CD4-positive, alpha-beta T cell treated with Interleukin-21 for 1 hour (primary cell): ENCODE data around the gene ASXL2.
"Not testable (repeated sequence)": the region's sequence is repeated elsewhere in the genome, so short reads cannot be mapped to it uniquely, and the experiment has no call there.

Experiments
- DNase-seq: peaks from one replicate; pipeline ENCODE4 v3.0.0-alpha.2; 2020

Gene ASXL2

GRCh38 chr2:25887624-25888242 is 9.4 kb upstream of the ASXL2 start:
- no peak for DNase-seq

DNA sequence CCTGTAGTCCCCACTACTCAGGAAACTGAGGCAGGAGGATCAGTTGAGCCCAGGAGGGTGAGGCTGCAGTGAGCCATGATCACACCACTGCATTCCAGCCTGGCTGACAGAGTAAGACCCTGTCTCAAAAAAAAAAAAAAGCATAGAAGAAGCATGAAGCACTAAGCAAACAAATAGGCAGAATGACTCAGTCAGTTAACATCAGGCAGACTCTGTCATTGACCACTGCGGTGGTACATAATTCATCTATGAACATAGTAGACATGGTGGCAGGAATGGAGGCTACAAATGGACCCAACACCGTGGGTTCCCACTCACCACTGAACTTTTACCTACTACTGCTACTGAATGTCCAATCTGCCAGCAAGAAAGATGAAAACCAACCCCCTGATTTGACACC is 7.6 kb upstream of the ASXL2 start:
- no peak for DNase-seq

GRCh38 chr2:25881764-25882163 is 3.5 kb upstream of the ASXL2 start:
- no peak for DNase-seq

DNA sequence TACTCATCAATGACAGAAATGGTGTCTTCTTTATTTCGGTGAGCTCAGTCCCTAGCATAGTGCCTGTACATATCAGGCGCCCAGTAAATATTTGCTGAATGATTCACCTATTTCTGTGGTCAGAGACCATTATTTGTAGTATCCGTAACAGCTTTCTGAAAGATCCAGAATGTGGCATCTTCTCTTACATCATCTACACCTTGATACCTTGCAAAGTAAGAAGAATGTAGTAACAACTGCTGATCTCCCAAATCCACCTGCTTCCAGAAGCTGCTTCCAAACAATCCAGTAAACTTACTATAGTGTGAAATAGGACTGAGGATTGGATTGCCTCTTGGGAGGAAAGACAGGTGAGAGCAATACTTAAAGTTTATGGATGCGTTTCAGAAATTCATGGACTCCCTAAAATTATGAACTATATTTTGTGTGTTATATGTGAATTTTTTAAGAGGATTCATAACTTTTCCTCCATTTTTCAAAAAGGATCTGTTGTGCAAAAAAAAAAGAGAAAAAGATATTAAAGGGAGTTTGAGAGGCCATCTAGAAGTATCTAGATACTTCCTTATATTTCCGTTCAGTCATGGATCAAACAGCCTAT is 945 bp upstream of the ASXL2 start:
- DNase-seq, result no peak

DNA sequence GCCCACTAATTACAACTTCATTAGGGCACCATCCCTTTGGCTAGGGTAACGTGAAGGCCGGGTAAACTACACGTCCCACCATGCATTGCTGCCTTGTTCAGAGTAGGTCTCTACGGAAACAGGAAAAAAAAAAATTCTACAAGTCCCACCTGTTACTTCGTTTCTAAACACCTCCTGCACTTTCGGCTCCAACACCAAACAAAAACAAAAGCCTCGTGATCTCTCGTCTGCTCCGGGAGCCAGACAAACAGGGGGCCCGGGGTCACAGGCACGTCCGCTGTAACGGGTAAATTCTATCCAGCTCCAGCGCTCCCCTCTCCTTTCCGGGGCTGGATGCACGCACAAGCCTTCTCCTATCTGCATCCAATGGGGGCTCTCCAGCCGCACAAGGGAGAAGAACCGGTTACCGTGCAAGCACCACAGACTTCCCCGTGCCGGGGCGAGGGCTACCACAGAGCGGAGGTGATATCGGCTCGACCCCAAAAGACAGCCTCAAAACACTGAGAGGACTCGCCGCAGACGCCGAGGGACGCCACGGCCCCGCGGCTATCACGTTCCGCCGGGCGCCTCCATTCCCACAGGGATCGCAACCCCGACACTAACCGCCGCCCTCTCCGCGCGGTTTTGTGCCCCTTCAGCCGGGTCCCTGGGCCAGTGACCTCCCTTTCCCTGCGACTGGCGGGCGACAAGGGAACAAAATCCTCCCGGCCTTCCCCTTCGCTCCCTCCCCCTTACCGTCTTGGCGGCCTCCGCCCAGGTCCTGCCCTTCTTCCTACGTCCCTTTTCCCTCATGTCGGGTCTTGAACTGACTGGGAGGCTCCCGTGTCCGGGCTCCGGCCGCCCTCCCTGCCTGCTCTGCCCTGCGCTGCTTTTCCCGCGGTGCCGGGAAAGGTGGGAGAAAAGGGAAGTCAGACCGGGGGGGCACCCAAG is 591 bp downstream of the ASXL2 start:
- peak; percentile 75 for DNase-seq

- no peak for DNase-seq
These were observed 6.2 kb downstream of the ASXL2 start for GRCh38 chr2:25872134-25872533.

GRCh38 chr2:25867396-25868003 is 10.8 kb downstream of the ASXL2 start:
- no peak for DNase-seq

- DNase-seq, result no peak
These were observed 21.9 kb downstream of the ASXL2 start for GRCh38 chr2:25856377-25856776.

- DNase-seq, result no peak
These were observed 23.2 kb downstream of the ASXL2 start for GRCh38 chr2:25855065-25855464.

GRCh38 chr2:25854613-25855012 is 23.7 kb downstream of the ASXL2 start:
- no peak for DNase-seq

DNA sequence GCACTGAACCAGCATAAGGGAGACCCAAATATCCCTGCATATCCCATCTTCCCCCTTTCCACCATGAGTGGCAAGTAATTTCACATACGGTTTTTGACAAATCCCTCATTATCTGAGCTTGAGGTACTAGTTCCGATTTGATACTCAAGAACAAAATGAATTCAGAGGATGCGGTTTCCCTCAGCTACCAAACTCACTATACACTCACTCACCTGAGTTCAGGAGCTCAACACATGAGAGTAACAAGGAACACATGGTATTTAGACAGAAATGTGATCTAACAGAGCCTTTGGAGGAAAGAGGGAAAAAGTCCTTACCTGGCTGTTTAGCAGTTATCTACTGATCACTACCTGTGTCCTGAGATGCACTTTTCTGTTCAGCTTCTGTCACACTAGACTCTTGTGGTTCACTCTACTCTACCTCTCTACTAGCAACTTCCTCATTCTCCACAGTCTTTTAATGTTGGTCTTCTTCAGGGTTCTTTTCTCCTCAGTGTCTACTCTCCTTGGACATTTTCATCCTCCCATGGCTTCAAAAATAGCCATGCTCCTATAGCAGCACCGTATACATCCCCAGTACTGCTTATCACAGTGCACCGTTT is 25.1 kb downstream of the ASXL2 start:
- no peak for DNase-seq

DNA sequence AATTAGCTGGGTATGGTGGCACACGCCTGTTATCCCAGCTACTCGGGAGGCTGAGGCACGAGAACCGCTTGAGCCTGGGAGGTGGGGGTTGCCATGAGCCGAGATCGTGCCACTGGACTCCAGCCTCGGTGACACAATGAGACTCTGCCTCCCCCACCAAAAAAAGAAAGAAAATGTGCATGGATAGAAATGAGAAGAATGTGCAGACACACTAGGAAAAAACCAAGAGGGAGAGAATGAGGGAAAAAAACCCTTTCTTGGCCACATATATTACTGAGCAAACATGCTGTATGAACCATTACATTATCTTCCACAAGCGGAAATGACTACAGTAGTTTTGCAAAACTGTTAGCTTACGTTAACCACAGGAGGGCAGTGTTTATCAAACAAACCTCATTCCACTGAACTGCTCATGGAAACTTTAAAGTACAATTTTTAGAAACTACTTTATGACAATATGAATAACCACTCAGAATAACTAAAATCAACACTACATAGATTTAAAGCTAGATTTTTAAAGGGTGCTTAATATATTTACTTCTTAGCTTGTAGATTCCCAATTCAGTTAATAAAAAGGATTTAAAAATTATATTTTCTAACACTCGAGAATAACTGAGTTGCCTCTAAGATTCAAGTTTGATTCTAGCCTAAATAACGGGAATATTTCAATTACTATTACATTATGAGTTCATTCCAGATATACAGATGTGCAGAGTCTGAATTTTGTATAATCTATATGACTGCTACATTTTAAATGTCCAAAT is 26.4 kb downstream of the ASXL2 start:
- DNase-seq, result peak; percentile 82

- DNase-seq, result not testable (repeated sequence)
These were observed 27.9 kb downstream of the ASXL2 start for GRCh38 chr2:25850400-25850799.

DNA sequence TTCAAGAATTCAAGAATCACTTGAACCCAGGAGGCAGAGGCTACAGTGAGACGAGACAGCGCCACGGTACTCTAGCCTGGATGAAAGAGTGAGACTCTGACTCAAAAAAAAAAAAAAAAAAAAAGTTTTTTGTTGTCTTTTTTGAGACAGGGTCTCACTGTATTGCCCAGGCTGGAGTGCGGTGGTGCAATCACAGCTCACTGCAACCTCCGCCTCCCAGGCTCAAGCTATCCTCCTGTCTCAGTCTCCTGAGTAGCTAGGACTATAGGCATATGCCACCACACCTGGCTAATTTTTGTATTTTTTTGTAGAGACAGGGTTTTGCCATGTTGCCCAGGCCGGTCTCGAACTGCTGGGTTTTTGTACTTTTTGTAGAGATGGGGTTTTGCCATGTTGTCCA is 28.9 kb downstream of the ASXL2 start:
- not testable (repeated sequence) for DNase-seq

- no peak for DNase-seq
These were observed 32.3 kb downstream of the ASXL2 start for GRCh38 chr2:25845843-25846505.

DNA sequence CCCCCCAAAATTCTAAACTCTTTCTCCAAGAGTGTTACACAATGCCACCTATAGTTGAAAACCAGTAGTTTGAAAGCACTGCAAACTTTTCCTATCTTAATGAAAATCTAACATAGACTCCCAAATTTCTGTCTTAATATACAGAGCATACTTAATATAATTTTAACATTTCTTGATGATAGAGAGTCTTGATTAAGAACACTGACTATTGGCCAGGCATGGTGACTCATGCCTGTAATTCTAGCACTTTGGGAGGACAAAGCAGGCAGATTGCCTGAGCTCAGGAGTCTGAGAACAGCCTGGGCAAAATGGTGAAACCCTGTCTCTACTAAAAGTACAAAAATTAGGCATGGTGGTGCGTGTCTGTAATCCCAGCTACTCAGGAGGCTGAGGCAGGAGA is 34.2 kb downstream of the ASXL2 start:
- DNase-seq, result no peak

GRCh38 chr2:25842155-25842554 is 36.1 kb downstream of the ASXL2 start:
- no peak for DNase-seq

DNA sequence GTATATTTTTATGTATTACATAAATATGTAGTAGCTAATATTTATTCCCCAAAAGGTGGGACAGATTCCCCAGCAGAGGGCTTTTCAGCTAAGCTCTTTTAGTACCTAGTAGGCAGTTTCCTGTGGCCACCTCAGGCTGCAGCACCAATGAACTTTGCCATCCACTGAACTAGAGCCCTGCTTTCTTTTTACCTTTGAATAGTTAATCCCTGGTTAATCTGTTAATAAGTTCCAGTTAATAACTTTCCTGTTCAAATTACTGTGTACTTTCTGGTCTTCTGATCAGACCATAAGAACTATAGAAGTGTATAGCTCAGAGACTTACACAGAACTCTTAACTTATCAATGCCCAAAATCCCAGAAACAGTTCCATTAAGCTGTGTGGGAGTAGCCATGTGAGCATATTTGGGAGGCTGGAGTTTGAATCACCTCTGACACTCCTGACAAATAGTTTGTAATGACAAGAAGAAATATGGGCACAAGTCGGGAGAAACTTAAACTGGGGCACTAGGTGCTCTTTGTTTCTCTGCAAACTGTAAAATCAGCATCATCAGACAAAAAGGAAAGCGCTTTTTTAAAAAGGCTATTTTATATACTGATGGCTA is 40.0 kb downstream of the ASXL2 start:
- no peak for DNase-seq

DNA sequence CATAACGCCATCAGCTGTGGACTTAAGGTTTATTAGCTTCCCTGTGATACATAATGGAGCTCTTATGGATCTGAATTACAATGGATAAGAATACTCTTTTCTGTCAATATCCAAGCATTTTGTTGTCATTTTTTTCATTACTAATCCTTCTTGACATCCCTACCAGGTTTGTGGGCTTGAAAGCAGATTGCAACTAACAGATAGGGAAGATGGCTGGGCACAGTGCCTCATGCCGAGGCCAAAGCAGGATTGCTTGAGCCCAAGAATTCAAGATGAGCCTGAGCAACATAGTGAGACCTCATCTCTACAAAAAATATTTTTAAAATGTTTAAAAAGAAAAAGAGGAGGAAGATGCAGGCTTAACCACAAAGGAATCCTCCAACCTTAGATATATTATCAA is 42.4 kb downstream of the ASXL2 start:
- no peak for DNase-seq

- no peak for DNase-seq
These were observed 44.7 kb downstream of the ASXL2 start for GRCh38 chr2:25833566-25833965.

DNA sequence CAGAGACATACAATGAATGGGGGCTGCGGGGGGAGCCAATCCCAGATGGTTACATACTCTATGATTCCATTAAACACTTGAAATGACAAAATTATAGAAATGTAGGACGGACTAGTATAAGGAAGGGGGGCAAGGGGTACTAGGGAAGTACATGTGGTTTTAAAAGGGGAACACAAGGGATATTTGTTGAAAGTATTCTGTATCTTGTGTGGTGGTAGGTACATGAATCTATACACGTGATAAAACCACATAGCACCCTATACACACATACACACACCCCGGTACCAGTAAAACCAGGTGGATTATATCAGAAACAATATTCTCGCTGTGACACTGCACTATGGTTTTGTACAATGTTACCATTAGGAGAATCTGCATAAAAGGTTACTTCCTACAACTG is 45.4 kb downstream of the ASXL2 start:
- DNase-seq, result no peak
